DOHH2 (cell line): ENCODE results near the gene TAPT1.
"Not testable (repeated sequence)": the region's sequence is repeated elsewhere in the genome, so short reads cannot be mapped to it uniquely, and the experiment has no call there.

Experiments
- H3F3A ChIP-seq: fragments of 200-600 bp; sonication (generic), shearing (Covaris generic); 2 replicates; pipeline ENCODE4 v1.6.0; 2016; ENCODE audit warnings: antibody characterized with exemption, mild to moderate bottlenecking; ENCODE audit not compliant: control insufficient read depth, insufficient read depth
- H3K27ac ChIP-seq: fragments of 200-600 bp; sonication (generic); 2 replicates; pipeline ENCODE4 v1.5.1; 2014; ENCODE audit warnings: low read depth, mild to moderate bottlenecking, low read length, moderate library complexity
- H3K27me3 ChIP-seq: fragments of 200-600 bp; sonication (generic); 2 replicates; pipeline ENCODE4 v1.6.1; 2014; ENCODE audit warnings: mild to moderate bottlenecking, low read length, mixed read lengths; ENCODE audit not compliant: control insufficient read depth
- H3K36me3 ChIP-seq: fragments of 200-600 bp; sonication (generic); 2 replicates; pipeline ENCODE4 v1.6.1; 2014; ENCODE audit warnings: mild to moderate bottlenecking, low read length, moderate library complexity, mixed read lengths; ENCODE audit not compliant: control insufficient read depth
- H3K4me1 ChIP-seq: fragments of 200-600 bp; sonication (generic); 2 replicates; pipeline ENCODE4 v1.6.1; 2014; ENCODE audit warnings: mild to moderate bottlenecking, low read length, mixed read lengths; ENCODE audit not compliant: control insufficient read depth
- H3K4me2 ChIP-seq: fragments of 200-600 bp; sonication (generic); 2 replicates; pipeline ENCODE4 v1.6.0; 2014; ENCODE audit warnings: mild to moderate bottlenecking, low read length, moderate library complexity
- H3K4me3 ChIP-seq: fragments of 200-600 bp; sonication (generic); 2 replicates; pipeline ENCODE4 v1.5.1; 2014; ENCODE audit warnings: mild to moderate bottlenecking, low read length, mixed read lengths
- H3K79me2 ChIP-seq: fragments of 200-600 bp; sonication (generic); 2 replicates; pipeline ENCODE4 v1.6.1; 2014; ENCODE audit warnings: mild to moderate bottlenecking, low read length, mixed read lengths; ENCODE audit not compliant: control insufficient read depth
- H3K9me2 ChIP-seq: fragments of 200-600 bp; sonication (generic); replicated peaks from 2 replicates; pipeline ENCODE4 v1.6.1; 2014; ENCODE audit warnings: mild to moderate bottlenecking, low read length, mixed read lengths; ENCODE audit not compliant: control insufficient read depth
- H3K9me3 ChIP-seq: fragments of 200-600 bp; sonication (generic); 2 replicates; pipeline ENCODE4 v1.6.1; 2014; ENCODE audit warnings: antibody characterized with exemption, low read length, mixed read lengths; ENCODE audit not compliant: control insufficient read depth, insufficient read depth
- H4K20me1 ChIP-seq: fragments of 200-600 bp; sonication (generic); 2 replicates; pipeline ENCODE4 v1.6.0; 2014; ENCODE audit warnings: low read depth, mild to moderate bottlenecking, antibody characterized with exemption, low read length, moderate library complexity; ENCODE audit not compliant: control insufficient read depth, insufficient read depth
- EZH2phosphoT487 ChIP-seq: fragments of 200-600 bp; sonication (generic); IDR thresholded peaks from 2 replicates; pipeline ENCODE4 v1.6.1; 2017; ENCODE audit warnings: borderline replicate concordance, mild to moderate bottlenecking, antibody characterized with exemption, low read length, moderate library complexity, mixed read lengths
- TF ChIP-seq, protein P1 (sequence below): fragments of 200-600 bp; sonication (generic); IDR thresholded peaks from one replicate; pipeline ENCODE4 v1.5.1; 2014; ENCODE audit warnings: antibody characterized with exemption, mild to moderate bottlenecking, low read depth, low read length; ENCODE audit not compliant: poor library complexity, severe bottlenecking

Gene TAPT1, protein sequence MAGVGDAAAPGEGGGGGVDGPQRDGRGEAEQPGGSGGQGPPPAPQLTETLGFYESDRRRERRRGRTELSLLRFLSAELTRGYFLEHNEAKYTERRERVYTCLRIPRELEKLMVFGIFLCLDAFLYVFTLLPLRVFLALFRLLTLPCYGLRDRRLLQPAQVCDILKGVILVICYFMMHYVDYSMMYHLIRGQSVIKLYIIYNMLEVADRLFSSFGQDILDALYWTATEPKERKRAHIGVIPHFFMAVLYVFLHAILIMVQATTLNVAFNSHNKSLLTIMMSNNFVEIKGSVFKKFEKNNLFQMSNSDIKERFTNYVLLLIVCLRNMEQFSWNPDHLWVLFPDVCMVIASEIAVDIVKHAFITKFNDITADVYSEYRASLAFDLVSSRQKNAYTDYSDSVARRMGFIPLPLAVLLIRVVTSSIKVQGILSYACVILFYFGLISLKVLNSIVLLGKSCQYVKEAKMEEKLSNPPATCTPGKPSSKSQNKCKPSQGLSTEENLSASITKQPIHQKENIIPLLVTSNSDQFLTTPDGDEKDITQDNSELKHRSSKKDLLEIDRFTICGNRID

DNA sequence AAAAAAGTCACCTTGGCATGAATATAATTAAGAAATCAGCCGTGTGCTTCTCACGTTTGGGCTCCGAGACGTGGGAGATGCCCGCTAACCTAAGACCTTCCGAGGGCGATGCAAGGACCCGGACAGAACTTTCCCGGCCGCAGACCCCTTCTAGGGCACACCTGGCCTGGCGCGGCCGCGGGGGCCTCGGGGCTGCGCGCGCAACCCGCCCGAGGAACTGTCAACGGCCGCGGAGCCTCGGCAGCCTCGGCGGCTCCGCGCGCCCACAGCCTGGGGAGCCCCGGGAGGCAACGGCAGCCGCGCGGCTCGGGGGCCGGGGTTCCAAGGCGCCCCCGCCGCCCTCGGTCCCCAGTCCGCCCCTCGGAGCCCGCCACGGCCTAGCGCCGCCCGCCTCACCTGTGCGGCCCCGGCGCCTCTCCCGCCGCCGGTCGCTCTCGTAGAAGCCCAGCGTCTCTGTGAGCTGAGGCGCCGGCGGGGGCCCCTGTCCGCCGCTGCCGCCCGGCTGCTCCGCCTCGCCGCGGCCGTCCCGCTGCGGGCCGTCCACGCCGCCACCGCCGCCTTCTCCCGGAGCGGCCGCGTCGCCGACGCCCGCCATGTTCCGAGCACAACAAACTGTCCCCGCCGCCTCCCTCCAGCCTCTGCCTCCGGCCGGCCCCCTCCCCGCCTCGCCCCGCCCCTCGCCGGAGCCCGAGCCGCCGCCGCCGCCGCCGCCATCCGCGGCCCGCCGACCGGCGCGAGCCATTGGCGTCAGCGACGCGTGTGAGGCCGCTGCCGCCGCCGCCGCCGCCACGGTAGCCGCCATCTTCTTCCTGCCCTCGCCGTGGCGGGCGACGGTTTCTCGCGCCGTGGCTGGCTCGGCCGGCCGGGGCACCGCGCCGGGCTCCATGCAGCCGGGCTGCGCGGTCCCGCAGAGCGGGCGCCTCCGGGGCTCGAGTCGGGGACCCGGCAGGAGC lies at the start of gene TAPT1:
Gene TAPT1, minus strand, starts transcription at position 609 of the 953 bp plus-strand sequence. Its CDS starts 14 bp downstream, at position 595.
- H3K27ac ChIP-seq, result peak within 1 kb of the TSS; percentile 80
- no peaks in the 10 kb centered on the region for H3K9me3 ChIP-seq
- peaks cover 60% of the 10 kb centered on the region for H3K79me2 ChIP-seq
- peaks cover 26% of the 10 kb centered on the region for H3K36me3 ChIP-seq
- H3K27me3 ChIP-seq, result no peaks in the 10 kb centered on the region
- H3K9me2 ChIP-seq, result no peaks in the 10 kb centered on the region
- peaks cover 9% of the 10 kb centered on the region for H4K20me1 ChIP-seq
- H3K4me2 ChIP-seq, result peak within 1 kb of the TSS; percentile 94
- H3F3A ChIP-seq, result peaks cover 8% of the 10 kb centered on the region
- H3K4me1 ChIP-seq, result peaks cover 70% of the 10 kb centered on the region
- TF ChIP-seq, protein P1, sequence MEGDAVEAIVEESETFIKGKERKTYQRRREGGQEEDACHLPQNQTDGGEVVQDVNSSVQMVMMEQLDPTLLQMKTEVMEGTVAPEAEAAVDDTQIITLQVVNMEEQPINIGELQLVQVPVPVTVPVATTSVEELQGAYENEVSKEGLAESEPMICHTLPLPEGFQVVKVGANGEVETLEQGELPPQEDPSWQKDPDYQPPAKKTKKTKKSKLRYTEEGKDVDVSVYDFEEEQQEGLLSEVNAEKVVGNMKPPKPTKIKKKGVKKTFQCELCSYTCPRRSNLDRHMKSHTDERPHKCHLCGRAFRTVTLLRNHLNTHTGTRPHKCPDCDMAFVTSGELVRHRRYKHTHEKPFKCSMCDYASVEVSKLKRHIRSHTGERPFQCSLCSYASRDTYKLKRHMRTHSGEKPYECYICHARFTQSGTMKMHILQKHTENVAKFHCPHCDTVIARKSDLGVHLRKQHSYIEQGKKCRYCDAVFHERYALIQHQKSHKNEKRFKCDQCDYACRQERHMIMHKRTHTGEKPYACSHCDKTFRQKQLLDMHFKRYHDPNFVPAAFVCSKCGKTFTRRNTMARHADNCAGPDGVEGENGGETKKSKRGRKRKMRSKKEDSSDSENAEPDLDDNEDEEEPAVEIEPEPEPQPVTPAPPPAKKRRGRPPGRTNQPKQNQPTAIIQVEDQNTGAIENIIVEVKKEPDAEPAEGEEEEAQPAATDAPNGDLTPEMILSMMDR, result no peak
- no peak for TF ChIP-seq EZH2phosphoT487
- peak within 1 kb of the TSS; percentile 94 for H3K4me3 ChIP-seq

DNA sequence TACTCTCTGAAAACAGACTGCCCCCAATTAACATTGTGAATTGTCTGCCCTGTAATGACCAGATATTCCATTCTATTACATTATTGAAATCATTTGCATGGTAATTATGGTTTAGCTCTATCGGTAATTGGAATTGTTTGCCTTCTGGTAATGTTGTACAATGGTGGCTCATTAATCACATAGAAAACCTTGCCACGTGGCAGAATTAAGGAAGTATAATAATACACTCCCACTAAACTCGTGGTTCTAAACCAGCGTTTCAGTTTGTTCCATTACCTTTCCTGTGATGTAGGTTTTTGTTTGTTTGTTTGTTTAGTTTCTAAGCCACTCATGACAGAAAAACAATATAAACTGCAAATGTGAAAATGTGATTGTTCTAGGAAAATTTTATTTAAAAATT lies 45.1 kb upstream of the TAPT1 start:
- no peaks in the 10 kb centered on the region for H3F3A ChIP-seq
- no peaks in the 10 kb centered on the region for H3K79me2 ChIP-seq
- no peak overlapping the region for H3K4me2 ChIP-seq
- 0 out of 2 replicates have a peak, but pooled peaks cover 3% of the 10 kb centered on the region for H3K4me1 ChIP-seq
- H3K9me2 ChIP-seq, result no peaks in the 10 kb centered on the region
- no peaks in the 10 kb centered on the region for H4K20me1 ChIP-seq
- H3K9me3 ChIP-seq, result peaks cover 10% of the 10 kb centered on the region; the same call in 1 of the 2 replicates
- no peak for TF ChIP-seq EZH2phosphoT487
- TF ChIP-seq, protein P1, result no peak
- H3K27ac ChIP-seq, result no peak overlapping the region
- H3K27me3 ChIP-seq, result no peaks in the 10 kb centered on the region
- H3K4me3 ChIP-seq, result no peak overlapping the region
- H3K36me3 ChIP-seq, result no peaks in the 10 kb centered on the region

DNA sequence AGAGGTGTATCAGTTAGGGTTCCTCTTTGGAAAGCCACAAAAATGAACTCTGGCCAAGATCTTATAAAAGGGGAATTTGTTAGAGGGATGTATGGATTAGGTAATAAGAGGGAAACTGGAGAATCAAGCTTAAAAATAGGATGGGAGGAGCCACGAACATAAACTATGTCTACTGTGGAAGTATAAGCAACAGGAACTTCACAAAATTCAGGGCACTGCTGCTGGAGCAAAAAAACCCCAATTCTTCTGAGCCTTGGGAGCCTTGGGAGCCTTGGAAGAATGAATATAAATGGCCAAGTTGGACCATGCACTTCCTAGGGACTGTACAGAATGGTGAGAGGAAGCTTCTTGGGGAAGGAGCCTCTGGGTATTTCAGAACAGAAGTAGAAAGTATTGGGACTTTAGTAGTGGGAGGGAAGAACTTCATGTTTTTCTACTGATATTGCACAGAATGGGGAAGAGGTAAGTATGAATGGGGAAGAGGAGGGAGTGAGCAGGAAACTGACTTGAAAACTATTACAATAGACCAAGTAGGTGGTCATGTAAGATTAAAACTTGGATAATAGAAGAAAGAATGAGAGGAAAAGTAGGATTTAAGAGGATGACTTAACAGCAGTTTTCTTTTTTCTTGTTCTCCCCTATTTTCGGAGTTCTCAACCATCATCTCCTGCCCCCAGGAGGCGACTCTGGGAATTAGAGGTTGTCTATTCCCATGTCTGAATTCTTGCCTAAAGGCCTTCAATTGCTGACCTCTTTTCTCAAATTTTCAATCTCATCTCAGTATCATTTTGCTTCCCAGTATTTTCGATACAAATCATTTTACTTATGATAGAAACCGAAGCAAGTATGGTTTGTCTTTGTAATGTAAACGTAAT lies 44.4 kb upstream of the TAPT1 start:
- Histone ChIP-seq H3K79me2 (no peaks in the 10 kb centered on the region), H3K27ac (no peak overlapping the region), H3F3A (no peaks in the 10 kb centered on the region), H3K4me3 (no peak overlapping the region), H3K4me2 (no peak overlapping the region), H3K4me1 (0 out of 2 replicates have a peak, but pooled peaks cover 7% of the 10 kb centered on the region), H3K27me3 (no peaks in the 10 kb centered on the region), H3K36me3 (no peaks in the 10 kb centered on the region), H3K9me3 (0 out of 2 replicates have a peak, but pooled peaks cover 5% of the 10 kb centered on the region), H3K9me2 (no peaks in the 10 kb centered on the region), H4K20me1 (no peaks in the 10 kb centered on the region)
- TF ChIP-seq, protein P1, result peak; percentile 32
- no peak for TF ChIP-seq EZH2phosphoT487

DNA sequence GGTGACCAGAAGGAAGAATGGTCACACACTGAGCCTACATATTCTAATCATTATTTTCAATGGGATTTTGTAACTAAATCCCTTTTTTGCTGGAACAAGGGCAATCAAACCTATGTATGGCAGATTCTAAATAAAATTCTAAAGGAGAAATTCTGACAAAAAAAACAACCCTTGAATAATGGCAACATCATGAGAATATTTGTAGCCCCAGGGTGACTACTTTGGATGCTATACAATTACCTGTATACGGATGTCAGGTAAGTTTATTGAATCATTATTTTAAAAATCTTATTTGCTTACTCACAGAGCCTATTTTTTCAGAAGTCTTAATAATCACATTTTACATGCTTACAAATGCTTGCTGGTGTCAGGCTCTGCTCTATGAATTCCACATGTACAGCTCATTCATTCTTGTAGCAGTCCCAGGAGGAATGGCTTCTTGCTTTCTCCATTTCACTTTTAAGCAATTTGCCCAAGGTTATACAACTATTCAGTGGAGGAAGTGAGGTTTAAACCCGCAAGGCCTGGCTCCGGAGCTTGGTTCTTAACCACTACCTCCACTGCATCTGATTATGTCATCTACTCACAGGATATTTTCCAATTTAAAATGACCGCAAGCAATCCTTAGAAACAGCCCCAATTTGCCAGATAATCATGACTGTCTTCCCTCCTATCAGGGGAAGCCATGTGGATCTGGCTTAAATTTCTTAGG lies 43.6 kb upstream of the TAPT1 start:
- H3K4me3 ChIP-seq, H3K4me2 ChIP-seq: not testable (repeated sequence)

More for the DNA sequence above, 43.6 kb upstream of the TAPT1 start:
- H3F3A ChIP-seq, H3K9me2 ChIP-seq, H4K20me1 ChIP-seq, H3K4me1 ChIP-seq, H3K9me3 ChIP-seq, H3K27me3 ChIP-seq, H3K27ac ChIP-seq, H3K79me2 ChIP-seq, H3K36me3 ChIP-seq: not testable (repeated sequence)
